WTC11 (cell line): ENCODE results near the gene ST6GALNAC1. TPM values are rescaled to one million over a fixed set of nuclear protein-coding genes. Genes with fewer than 3 reads are reported as not detected.

Experiments used
- ATAC-seq: fragments of 200-7000 bp; cut with Tn5 transposase; 2 replicates; pipeline ENCODE4 v1.10.0; 2021; ENCODE audit warnings: mild to moderate bottlenecking, moderate library complexity
- CTCF ChIA-PET: fragments of 300-600 bp; sonication (Branson Sonifier 250); formaldehyde crosslinking; loops from one replicate; lab custom pipeline; 2021; ENCODE audit warnings: antibody characterized with exemption; lab: Charles Lee
- POLR2A ChIA-PET: fragments of 350-600 bp; sonication (Branson Sonifier 250); formaldehyde crosslinking; loops from one replicate; lab custom pipeline; 2021; ENCODE audit warnings: antibody characterized with exemption; lab: Charles Lee
- DNase-seq: peaks from one replicate; pipeline ENCODE4 v3.0.0; 2021; ENCODE audit warnings: low spot score
- H3K27ac Mint-ChIP-seq: 2 replicates; pipeline ENCODE4 v1.8.0; 2021; ENCODE audit warnings: mixed read lengths
- H3K27me3 Mint-ChIP-seq: 2 replicates; pipeline ENCODE4 v1.8.0; 2021; ENCODE audit warnings: low read depth, mild to moderate bottlenecking, moderate library complexity, mixed read lengths
- H3K36me3 Mint-ChIP-seq: 2 replicates; pipeline ENCODE4 v1.8.0; 2021; ENCODE audit warnings: mixed read lengths
- H3K4me1 Mint-ChIP-seq: 2 replicates; pipeline ENCODE4 v1.8.0; 2022; ENCODE audit warnings: mixed read lengths
- H3K4me3 Mint-ChIP-seq: 2 replicates; pipeline ENCODE4 v1.8.0; 2021; ENCODE audit warnings: mild to moderate bottlenecking, moderate library complexity, mixed read lengths
- H3K9me3 Mint-ChIP-seq: 2 replicates; pipeline ENCODE4 v1.8.0; 2021; ENCODE audit warnings: mixed read lengths
- E2F4 ChIP-seq: sonication (generic); formaldehyde crosslinking; IDR thresholded peaks from 2 replicates; pipeline ENCODE4 v1.8.1; 2022; ENCODE audit warnings: low read depth, mild to moderate bottlenecking, moderate library complexity, missing genetic modification reagents, borderline replicate concordance
- ERG ChIP-seq: fragments of 250-450 bp; sonication (Bioruptor Pico); IDR thresholded peaks from 2 replicates; pipeline ENCODE4 v1.8.0; 2021; ENCODE audit warnings: mild to moderate bottlenecking
- FOXP1 ChIP-seq: sonication (generic); formaldehyde crosslinking; IDR thresholded peaks from 2 replicates; pipeline ENCODE4 v1.8.0; 2022; ENCODE audit warnings: missing genetic modification reagents, mild to moderate bottlenecking, moderate library complexity, borderline replicate concordance
- GABPB1 ChIP-seq: sonication (generic); formaldehyde crosslinking; IDR thresholded peaks from 2 replicates; pipeline ENCODE4 v1.8.1; 2023; ENCODE audit warnings: mild to moderate bottlenecking, missing genetic modification reagents
- HMGA2 ChIP-seq: fragments of 250-450 bp; sonication (Bioruptor Pico); IDR thresholded peaks from 2 replicates; pipeline ENCODE4 v1.4.0; 2021; ENCODE audit warnings: mild to moderate bottlenecking, moderate library complexity
- MYBL2 ChIP-seq: sonication (generic); formaldehyde crosslinking; IDR thresholded peaks from 2 replicates; pipeline ENCODE4 v1.8.1; 2023; ENCODE audit warnings: mild to moderate bottlenecking, moderate library complexity, missing genetic modification reagents
- NFYB ChIP-seq: sonication (generic); formaldehyde crosslinking; conservative IDR thresholded peaks from 2 replicates; pipeline ENCODE4 v1.8.0; 2022; ENCODE audit warnings: low read depth, missing genetic modification reagents
- RORB ChIP-seq: fragments of 250-450 bp; sonication (Bioruptor Pico); IDR thresholded peaks from 2 replicates; pipeline ENCODE4 v1.9.0; 2021; ENCODE audit warnings: mild to moderate bottlenecking
- TEAD1 ChIP-seq: sonication (generic); formaldehyde crosslinking; IDR thresholded peaks from 2 replicates; pipeline ENCODE4 v1.8.0; 2022; ENCODE audit warnings: mild to moderate bottlenecking, missing genetic modification reagents
- ZBTB43 ChIP-seq: sonication (generic); formaldehyde crosslinking; IDR thresholded peaks from 2 replicates; pipeline ENCODE4 v1.8.1; 2023; ENCODE audit warnings: mild to moderate bottlenecking, missing genetic modification reagents
- ZNF121 ChIP-seq: sonication (generic); formaldehyde crosslinking; IDR thresholded peaks from 2 replicates; pipeline ENCODE4 v1.8.0; 2023; ENCODE audit warnings: missing genetic modification reagents
- ZNF263 ChIP-seq: sonication (generic); formaldehyde crosslinking; IDR thresholded peaks from 2 replicates; pipeline ENCODE4 v1.8.1; 2022; ENCODE audit warnings: low read depth, mild to moderate bottlenecking, moderate library complexity, missing genetic modification reagents
- ZNF532 ChIP-seq: fragments of 250-450 bp; sonication (Bioruptor Pico); IDR thresholded peaks from 2 replicates; pipeline ENCODE4 v1.9.0; 2021; ENCODE audit warnings: mild to moderate bottlenecking, borderline replicate concordance
- total RNA-seq: library from RNA; stranded (reverse); gene quantifications from 3 replicates; pipeline ENCODE4 v1.2.3, GENCODE V29; 2021
- TF ChIP-seq, protein P1 (sequence below): sonication (generic); formaldehyde crosslinking; IDR thresholded peaks from 2 replicates; pipeline ENCODE4 v1.8.0; 2022; ENCODE audit warnings: mild to moderate bottlenecking, missing genetic modification reagents
- TF ChIP-seq, protein P2 (sequence below): fragments of 250-450 bp; sonication (Bioruptor Pico); IDR thresholded peaks from 2 replicates; pipeline ENCODE4 v1.9.0; 2021; ENCODE audit warnings: moderate library complexity, mild to moderate bottlenecking, inconsistent platforms, borderline replicate concordance
- TF ChIP-seq, protein P3 (sequence below): sonication (generic); formaldehyde crosslinking; IDR thresholded peaks from 2 replicates; pipeline ENCODE4 v1.8.1; 2022; ENCODE audit warnings: low read depth, missing genetic modification reagents, borderline replicate concordance

The ST6GALNAC1 gene
- total RNA-seq, 1 experiment from 2014 or later = 0.13 TPM

GRCh38 chr17:76654408-76654807, 10.9 kb upstream of the ST6GALNAC1 start:
- Mint-ChIP-seq H3K36me3 (peaks cover 6% of the 10 kb centered on the region; the same call in 1 of the 2 replicates), H3K4me3 (no peak overlapping the region), H3K27ac (no peak overlapping the region), H3K4me1 (peaks cover under 1% of the 10 kb centered on the region; the same call in 1 of the 2 replicates), H3K9me3 (peaks cover 16% of the 10 kb centered on the region), H3K27me3 (peaks cover 5% of the 10 kb centered on the region; the same call in 1 of the 2 replicates)
- ChIA-PET POLR2A (no interaction called here), CTCF (interaction anchor here (0.7 to 1.9 kb wide), 2 partner anchors 27 to 30 kb away, joined by 3 to 7 read pairs; no protein-coding TSS in a partner anchor)
- DNase-seq = no peak
- ATAC-seq = no peak
- TF ChIP-seq ZNF532 (no peak), FOXP1 (CRISPR knock-in tag) (no peak), E2F4 (no peak)

- H3K27ac Mint-ChIP-seq = no peak overlapping the region
- ChIA-PET CTCF (no interaction called here), POLR2A (no interaction called here)
- H3K4me1 Mint-ChIP-seq = no peaks in the 10 kb centered on the region
- H3K9me3 Mint-ChIP-seq = peaks cover 16% of the 10 kb centered on the region
- TF ChIP-seq NFYB (CRISPR knock-in tag) = no peak
- TF ChIP-seq MYBL2 (CRISPR knock-in tag) = no peak
- TF ChIP-seq, protein P1, sequence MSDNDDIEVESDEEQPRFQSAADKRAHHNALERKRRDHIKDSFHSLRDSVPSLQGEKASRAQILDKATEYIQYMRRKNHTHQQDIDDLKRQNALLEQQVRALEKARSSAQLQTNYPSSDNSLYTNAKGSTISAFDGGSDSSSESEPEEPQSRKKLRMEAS = no peak
- TF ChIP-seq HMGA2 (CRISPR knock-in tag) = no peak
- no peak for TF ChIP-seq ZNF121 (CRISPR knock-in tag)
- no peak for TF ChIP-seq GABPB1
- TF ChIP-seq ZNF263 = no peak
- no peak for ATAC-seq
- DNase-seq = no peak
- peaks cover 6% of the 10 kb centered on the region; the same call in 1 of the 2 replicates for H3K36me3 Mint-ChIP-seq
- H3K27me3 Mint-ChIP-seq = peaks cover 5% of the 10 kb centered on the region; the same call in 1 of the 2 replicates
- no peak overlapping the region for H3K4me3 Mint-ChIP-seq
Measured at GRCh38 chr17:76650504-76650903, 6.9 kb upstream of the ST6GALNAC1 start.

- H3K4me1 Mint-ChIP-seq = no peaks in the 10 kb centered on the region
- no peak overlapping the region for H3K4me3 Mint-ChIP-seq
- no peaks in the 10 kb centered on the region for H3K36me3 Mint-ChIP-seq
- peaks cover 3% of the 10 kb centered on the region for H3K9me3 Mint-ChIP-seq
- DNase-seq (no peak), ATAC-seq (no peak)
- POLR2A ChIA-PET = no interaction called here
- TF ChIP-seq NFYB (CRISPR knock-in tag) (no peak), ZBTB43 (CRISPR knock-in tag) (no peak), ERG (no peak), RORB (CRISPR knock-in tag) (no peak), TEAD1 (CRISPR knock-in tag) (no peak)
- TF ChIP-seq, protein P2, sequence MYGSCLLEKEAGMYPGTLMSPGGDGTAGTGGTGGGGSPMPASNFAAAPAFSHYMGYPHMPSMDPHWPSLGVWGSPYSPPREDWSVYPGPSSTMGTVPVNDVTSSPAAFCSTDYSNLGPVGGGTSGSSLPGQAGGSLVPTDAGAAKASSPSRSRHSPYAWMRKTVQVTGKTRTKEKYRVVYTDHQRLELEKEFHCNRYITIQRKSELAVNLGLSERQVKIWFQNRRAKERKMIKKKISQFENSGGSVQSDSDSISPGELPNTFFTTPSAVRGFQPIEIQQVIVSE (CRISPR knock-in tag) = no peak
- TF ChIP-seq, protein P3, sequence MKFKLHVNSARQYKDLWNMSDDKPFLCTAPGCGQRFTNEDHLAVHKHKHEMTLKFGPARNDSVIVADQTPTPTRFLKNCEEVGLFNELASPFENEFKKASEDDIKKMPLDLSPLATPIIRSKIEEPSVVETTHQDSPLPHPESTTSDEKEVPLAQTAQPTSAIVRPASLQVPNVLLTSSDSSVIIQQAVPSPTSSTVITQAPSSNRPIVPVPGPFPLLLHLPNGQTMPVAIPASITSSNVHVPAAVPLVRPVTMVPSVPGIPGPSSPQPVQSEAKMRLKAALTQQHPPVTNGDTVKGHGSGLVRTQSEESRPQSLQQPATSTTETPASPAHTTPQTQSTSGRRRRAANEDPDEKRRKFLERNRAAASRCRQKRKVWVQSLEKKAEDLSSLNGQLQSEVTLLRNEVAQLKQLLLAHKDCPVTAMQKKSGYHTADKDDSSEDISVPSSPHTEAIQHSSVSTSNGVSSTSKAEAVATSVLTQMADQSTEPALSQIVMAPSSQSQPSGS (CRISPR knock-in tag) = no peak
- no peak overlapping the region for H3K27ac Mint-ChIP-seq
- CTCF ChIA-PET = no interaction called here
- H3K27me3 Mint-ChIP-seq = no peaks in the 10 kb centered on the region; the same call in 1 of the 2 replicates
Measured at GRCh38 chr17:76646712-76647111, 3.2 kb upstream of the ST6GALNAC1 start.
